HG03460 (cell line): ENCODE data around the gene AAK1.
"Not testable (repeated sequence)": the region's sequence is repeated elsewhere in the genome, so short reads cannot be mapped to it uniquely, and the experiment has no call there.

ENCODE experiments used
- ATAC-seq: cut with Tn5 transposase; IDR thresholded peaks from one replicate; pipeline ENCODE4 v1.9.1; 2021; ENCODE audit not compliant: unreplicated experiment

The AAK1 gene

GRCh38 chr2:69628325-69629021 lies 15.1 kb downstream of the AAK1 start:
- no peak for ATAC-seq

- no peak for ATAC-seq
Measured at GRCh38 chr2:69625078-69625795, 18.3 kb downstream of the AAK1 start.

- no peak for ATAC-seq
Measured at GRCh38 chr2:69624611-69625010, 18.9 kb downstream of the AAK1 start.

GRCh38 chr2:69624131-69624530 lies 19.4 kb downstream of the AAK1 start:
- no peak for ATAC-seq

- no peak for ATAC-seq
Measured at GRCh38 chr2:69623236-69623635, 20.3 kb downstream of the AAK1 start.

GRCh38 chr2:69622805-69623204 lies 20.7 kb downstream of the AAK1 start:
- not testable (repeated sequence) for ATAC-seq

GRCh38 chr2:69622017-69622540 lies 21.5 kb downstream of the AAK1 start:
- ATAC-seq: not testable (repeated sequence)

GRCh38 chr2:69621440-69621839 lies 22.1 kb downstream of the AAK1 start:
- ATAC-seq: no peak

GRCh38 chr2:69620870-69621269 lies 22.7 kb downstream of the AAK1 start:
- ATAC-seq: no peak

GRCh38 chr2:69619725-69620124 lies 23.8 kb downstream of the AAK1 start:
- no peak for ATAC-seq

GRCh38 chr2:69618362-69618761 lies 25.2 kb downstream of the AAK1 start:
- no peak for ATAC-seq

GRCh38 chr2:69617744-69618143 lies 25.8 kb downstream of the AAK1 start:
- ATAC-seq: no peak

- ATAC-seq: no peak
Measured at GRCh38 chr2:69616755-69617154, 26.8 kb downstream of the AAK1 start.

GRCh38 chr2:69615969-69616368 lies 27.6 kb downstream of the AAK1 start:
- ATAC-seq: no peak

- no peak for ATAC-seq
Measured at GRCh38 chr2:69615078-69615625, 28.4 kb downstream of the AAK1 start.

GRCh38 chr2:69612707-69613106 lies 30.8 kb downstream of the AAK1 start:
- ATAC-seq: no peak

GRCh38 chr2:69612200-69612599 lies 31.3 kb downstream of the AAK1 start:
- no peak for ATAC-seq

GRCh38 chr2:69608109-69608508 lies 35.4 kb downstream of the AAK1 start:
- ATAC-seq: no peak

GRCh38 chr2:69606771-69607170 lies 36.8 kb downstream of the AAK1 start:
- not testable (repeated sequence) for ATAC-seq

GRCh38 chr2:69605284-69605683 lies 38.3 kb downstream of the AAK1 start:
- ATAC-seq: no peak

- ATAC-seq: no peak
Measured at GRCh38 chr2:69604836-69605235, 38.7 kb downstream of the AAK1 start.
